ENCODE data around the gene ABCB4.

DNA sequence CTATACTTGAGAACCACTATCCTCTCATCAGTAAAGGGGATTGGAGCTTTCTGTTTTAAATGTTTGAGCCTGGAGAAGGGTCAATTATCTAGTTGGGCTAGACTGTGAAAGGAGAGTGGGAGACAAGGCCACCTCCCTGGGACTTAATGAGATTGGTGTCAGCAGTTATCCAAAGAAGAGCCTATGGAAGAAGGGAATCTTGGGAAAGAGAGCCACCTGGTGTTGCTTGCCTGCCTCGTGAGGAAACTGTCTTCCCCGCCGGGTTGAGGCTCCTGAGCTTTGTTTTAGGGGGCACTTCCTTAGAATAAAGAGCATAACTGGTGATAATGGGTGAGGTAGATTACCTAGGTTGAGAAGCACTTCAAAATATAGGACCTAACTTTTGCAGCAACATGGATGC, 32.0 kb upstream of the ABCB4 start:
- TF ChIP-seq EZH2phosphoT487 (IDR thresholded peaks at IDR 0.05; ENCODE audit: borderline replicate concordance): no peak
- TF ChIP-seq, protein P1, sequence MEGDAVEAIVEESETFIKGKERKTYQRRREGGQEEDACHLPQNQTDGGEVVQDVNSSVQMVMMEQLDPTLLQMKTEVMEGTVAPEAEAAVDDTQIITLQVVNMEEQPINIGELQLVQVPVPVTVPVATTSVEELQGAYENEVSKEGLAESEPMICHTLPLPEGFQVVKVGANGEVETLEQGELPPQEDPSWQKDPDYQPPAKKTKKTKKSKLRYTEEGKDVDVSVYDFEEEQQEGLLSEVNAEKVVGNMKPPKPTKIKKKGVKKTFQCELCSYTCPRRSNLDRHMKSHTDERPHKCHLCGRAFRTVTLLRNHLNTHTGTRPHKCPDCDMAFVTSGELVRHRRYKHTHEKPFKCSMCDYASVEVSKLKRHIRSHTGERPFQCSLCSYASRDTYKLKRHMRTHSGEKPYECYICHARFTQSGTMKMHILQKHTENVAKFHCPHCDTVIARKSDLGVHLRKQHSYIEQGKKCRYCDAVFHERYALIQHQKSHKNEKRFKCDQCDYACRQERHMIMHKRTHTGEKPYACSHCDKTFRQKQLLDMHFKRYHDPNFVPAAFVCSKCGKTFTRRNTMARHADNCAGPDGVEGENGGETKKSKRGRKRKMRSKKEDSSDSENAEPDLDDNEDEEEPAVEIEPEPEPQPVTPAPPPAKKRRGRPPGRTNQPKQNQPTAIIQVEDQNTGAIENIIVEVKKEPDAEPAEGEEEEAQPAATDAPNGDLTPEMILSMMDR (conservative IDR thresholded peaks at IDR 0.05; ENCODE audit: low read length): no peak
